Fibroblast of the aortic adventitia (primary cell): ENCODE data around the gene COL13A1. TPM values are rescaled to one million over a fixed set of nuclear protein-coding genes. Genes with fewer than 3 reads are reported as not detected.

Experiments
- DNase-seq: peaks from one replicate; pipeline ENCODE4 v3.0.0-alpha.2; 2010; ENCODE audit warnings: low read depth
- H3K4me3 ChIP-seq: 2 replicates; pipeline ENCODE4 v1.5.1; 2011; ENCODE audit warnings: low read depth, mild to moderate bottlenecking, control low read depth, low read length, moderate library complexity
- total RNA-seq: library from RNA; depleted of rRNA; stranded (reverse); fragments of >200 nt; gene quantifications from 2 replicates; pipeline ENCODE4 v1.2.3, GENCODE V29; 2012; ENCODE audit warnings: low replicate concordance
- TF ChIP-seq, protein P1 (sequence below): IDR thresholded peaks from 2 replicates; pipeline ENCODE4 v1.5.1; 2011; ENCODE audit warnings: mild to moderate bottlenecking, low read length, control low read depth, inconsistent platforms; ENCODE audit not compliant: insufficient read depth

COL13A1 gene
- total RNA-seq, 1 donor, result 10.7 TPM

DNA sequence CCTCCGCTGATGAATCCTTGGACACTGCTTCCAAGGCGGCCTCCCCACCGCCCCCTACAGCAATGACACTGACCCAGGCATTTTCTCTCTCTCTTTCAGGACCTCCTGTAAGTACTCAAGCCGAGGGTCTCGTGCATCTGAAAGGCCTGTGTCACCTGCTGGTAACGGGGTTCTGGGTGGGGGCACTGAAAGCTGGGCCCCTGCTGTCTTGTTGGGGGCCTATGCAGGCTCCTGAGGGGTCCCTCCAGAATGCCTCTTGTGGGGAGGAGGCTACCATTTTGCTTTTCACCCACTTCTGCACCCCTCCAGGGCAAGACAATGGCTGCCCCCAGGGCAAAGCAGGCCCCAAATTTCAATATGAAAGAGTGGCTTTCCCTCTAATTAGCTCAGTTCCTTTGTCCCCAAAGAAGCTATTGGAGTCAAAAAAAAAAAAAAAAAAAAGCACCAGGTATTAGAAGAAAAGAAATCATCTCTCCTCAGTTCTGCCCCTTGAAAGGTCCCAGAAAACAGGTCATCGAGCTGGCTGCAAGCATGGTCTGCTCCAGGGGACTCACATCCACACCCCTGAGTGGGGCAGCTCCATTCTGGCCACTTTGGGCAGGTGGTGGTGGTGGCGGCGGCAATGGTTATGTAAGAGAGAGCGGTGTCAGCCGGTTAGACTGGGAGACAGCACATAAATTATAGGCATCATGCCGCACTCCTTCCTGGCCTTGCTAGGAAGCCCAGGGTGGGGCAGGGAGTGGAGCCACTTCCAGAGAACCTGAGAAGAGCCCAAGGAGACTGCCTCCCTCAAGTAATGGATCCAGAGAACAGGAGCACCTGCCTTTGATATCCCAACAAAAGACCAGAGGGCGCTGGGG, 66.2 kb downstream of the COL13A1 start:
- TF ChIP-seq, protein P1, sequence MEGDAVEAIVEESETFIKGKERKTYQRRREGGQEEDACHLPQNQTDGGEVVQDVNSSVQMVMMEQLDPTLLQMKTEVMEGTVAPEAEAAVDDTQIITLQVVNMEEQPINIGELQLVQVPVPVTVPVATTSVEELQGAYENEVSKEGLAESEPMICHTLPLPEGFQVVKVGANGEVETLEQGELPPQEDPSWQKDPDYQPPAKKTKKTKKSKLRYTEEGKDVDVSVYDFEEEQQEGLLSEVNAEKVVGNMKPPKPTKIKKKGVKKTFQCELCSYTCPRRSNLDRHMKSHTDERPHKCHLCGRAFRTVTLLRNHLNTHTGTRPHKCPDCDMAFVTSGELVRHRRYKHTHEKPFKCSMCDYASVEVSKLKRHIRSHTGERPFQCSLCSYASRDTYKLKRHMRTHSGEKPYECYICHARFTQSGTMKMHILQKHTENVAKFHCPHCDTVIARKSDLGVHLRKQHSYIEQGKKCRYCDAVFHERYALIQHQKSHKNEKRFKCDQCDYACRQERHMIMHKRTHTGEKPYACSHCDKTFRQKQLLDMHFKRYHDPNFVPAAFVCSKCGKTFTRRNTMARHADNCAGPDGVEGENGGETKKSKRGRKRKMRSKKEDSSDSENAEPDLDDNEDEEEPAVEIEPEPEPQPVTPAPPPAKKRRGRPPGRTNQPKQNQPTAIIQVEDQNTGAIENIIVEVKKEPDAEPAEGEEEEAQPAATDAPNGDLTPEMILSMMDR, result no peak
- DNase-seq, result no peak

DNA sequence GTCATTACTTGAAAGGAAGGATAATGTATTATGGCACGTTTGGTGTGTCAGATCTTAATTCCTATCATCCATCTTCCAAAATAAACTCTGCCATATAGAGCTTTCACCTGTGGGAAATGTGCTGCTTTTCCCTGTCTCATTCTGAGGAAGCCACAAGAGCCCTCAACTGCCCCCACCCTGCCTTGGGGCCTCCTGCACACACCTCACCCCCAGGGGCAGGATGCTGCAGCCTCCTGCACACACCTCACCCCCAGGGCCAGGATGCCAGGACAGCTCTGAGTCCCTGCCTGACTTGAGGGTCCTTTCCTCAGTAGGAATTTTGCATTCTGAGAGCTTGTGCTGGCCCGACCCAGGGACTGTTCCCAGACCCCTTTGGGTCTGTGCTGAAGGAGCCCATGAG, 67.1 kb downstream of the COL13A1 start:
- DNase-seq, result no peak
- TF ChIP-seq, protein P1, result no peak
- H3K4me3 ChIP-seq, result no peak overlapping the region

More for the DNA sequence above, 66.2 kb downstream of the COL13A1 start:
- no peak overlapping the region for H3K4me3 ChIP-seq

DNA sequence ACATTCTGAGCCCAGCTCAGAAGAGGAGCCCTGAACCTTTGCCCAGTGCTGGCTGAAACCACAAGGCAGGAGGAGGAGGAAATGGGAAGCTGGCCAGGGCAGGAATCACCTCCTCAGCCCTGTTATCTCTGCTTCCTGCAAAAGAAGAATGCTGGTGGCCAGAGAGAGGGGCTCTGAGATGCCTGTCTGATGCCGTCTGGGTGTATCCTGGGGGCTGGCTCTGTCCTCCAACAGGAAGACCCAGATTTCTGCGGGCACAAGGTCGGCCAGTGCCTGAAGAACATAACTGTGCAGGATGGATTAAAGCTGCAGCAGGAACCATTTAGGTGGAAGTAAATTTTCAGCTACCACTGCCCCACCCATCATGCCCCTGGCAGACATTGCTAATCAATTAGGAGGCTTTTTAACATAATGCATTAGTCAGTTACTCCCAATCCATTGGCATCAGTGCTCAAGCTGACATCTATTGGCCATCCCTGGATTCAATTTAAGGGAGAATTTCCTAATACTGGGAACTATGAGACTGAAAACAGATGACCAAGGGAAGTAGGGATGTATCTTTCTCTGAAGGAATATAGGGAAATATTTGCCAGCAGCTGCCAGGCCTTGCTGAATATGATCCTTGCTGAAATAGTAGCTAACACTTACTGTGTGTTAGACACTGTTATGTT, 67.7 kb downstream of the COL13A1 start:
- DNase-seq, result peak; percentile 90
- no peak overlapping the region for H3K4me3 ChIP-seq
- TF ChIP-seq, protein P1, result no peak

DNA sequence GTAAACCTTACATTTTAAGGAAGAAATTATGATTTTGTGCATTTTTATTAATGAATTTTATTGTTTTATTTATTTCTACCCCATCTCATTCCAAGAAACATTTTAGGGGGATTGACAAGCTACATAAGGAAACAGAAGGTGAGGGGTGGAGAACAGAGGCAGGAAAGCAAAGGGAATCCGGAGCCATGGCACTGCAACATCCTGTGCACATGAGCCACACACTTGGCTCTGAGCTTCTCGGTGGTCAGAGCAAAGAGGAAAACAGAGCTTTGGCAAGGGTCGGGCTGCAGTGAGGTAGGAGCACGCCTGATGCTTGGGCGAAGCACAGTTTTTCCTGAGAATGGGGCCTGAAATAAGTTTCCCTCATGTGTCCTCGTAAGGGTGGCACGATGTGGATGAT, 68.9 kb downstream of the COL13A1 start:
- no peak for DNase-seq
- no peak overlapping the region for H3K4me3 ChIP-seq

DNA sequence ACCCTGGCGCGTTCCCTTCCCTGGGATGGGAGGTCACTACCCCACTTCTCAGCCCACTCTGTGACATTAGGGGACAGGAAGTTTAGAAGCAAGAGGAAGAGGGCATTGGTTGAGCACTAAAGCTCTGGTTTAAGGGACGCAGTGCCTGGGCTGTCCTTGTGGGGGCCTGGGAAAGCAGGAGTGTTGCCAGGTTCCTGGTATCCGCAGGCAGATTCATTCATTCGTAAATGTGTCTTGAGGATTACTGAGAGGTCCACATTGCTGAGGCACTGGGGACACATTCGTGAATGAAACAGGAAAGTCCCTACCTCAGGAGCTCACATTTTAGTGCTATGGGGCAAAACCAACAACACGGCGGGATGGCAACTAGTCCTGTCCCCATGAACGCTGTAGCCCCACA, 69.4 kb downstream of the COL13A1 start:
- no peak for DNase-seq
- TF ChIP-seq, protein P1, result no peak
- no peak overlapping the region for H3K4me3 ChIP-seq

More for the DNA sequence above, 68.9 kb downstream of the COL13A1 start:
- TF ChIP-seq, protein P1, result no peak

DNA sequence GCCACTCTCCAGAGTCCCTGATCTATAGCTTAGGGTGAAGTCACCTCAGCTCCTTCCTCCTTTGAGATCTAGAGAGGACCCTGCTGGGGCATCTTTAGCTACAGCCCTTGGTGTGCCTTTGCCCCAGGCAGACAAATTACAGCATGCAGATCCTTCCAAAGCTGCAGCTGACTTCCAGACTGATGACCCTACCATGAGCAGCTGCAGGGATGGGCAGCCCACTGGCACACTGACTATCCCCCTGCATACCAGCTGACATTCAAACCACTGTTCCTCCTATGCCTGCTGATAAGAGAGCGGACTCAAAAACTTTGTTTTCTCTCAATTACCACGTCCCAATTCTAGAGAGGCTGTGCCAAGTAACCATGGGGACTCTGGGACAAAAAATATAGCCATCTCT, 70.6 kb downstream of the COL13A1 start:
- TF ChIP-seq, protein P1, result no peak
- no peak overlapping the region for H3K4me3 ChIP-seq
- no peak for DNase-seq
